ENCODE data around the gene LRFN4. TPM values are rescaled to one million over a fixed set of nuclear protein-coding genes. Genes with fewer than 3 reads are reported as not detected.
A peak's percentile ranks its signal among the peaks of the same experiment; 100 is the strongest.

LRFN4 gene
- total RNA-seq, 6 donors from 2014 or later, result 11.4 to 29.0 (median 21.8) TPM

DNA sequence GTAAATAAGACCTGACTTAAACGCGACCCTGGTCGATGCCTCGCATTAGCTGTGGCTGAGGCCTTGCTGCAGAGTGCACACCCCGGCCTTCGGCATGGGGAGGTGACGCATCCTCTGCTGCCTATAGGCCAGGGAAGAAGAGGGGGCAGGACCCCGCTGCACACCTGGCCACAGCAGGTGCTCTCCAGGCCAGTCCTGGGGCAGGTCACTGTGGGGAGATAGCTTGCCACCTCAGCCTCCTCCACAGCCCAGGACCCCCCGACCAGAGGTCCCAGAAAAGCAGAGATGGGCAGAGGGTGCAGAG, 12.7 kb downstream of the LRFN4 start:
- ATAC-seq (ENCODE audit: low FRiP score in 2 of 2), result no peak
- H3K9me3 ChIP-seq, result no peaks in the 10 kb centered on the region
- TF ChIP-seq EP300 (IDR thresholded peaks at IDR 0.05) (no peak), POLR2AphosphoS5 (IDR thresholded peaks at IDR 0.05) (no peak), CTCF (IDR thresholded peaks at IDR 0.05) (no peak), POLR2A (IDR thresholded peaks at IDR 0.05) (no peak)
- DNase-seq, result peak in 1 of 2 donors; percentile 56
- peaks cover 0 to 3% (median 0%) of the 10 kb centered on the region in 4 donors for H3K4me1 ChIP-seq
- 95 to 100% methylated on average over 8 to 9 of the region's 9 CpGs for WGBS, 2 donors
- H3K36me3 ChIP-seq, result peaks cover 0 to 3% (median 0%) of the 10 kb centered on the region in 4 donors
- H3K27me3 ChIP-seq, result no peaks in the 10 kb centered on the region
- no peak overlapping the region for H3K27ac ChIP-seq
- H3K4me3 ChIP-seq, result no peak overlapping the region

DNA sequence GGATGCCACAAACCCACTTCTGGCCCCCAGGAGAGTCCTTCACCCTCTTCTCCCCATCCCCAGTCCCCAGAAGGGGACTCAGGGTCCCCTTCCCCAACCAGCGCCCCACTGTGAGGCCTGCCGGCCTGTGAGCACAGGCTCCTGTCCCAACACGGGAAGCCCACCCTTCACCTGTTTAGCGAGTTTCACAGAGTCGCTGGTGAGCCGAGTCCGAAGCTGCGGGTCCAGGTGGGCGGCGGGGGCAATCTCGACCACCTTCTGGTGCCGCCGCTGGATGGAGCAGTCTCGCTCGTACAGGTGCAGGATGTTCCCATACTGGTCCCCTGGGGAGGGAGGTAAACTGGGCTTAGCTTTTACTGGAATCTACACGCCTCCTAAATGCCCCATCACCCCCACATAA, 13.3 kb downstream of the LRFN4 start:
- 97% methylated on average over 12 to 16 of the region's 16 CpGs for WGBS, 2 donors
- no peak for ATAC-seq (ENCODE audit: low FRiP score in 2 of 2)
- Histone ChIP-seq H3K4me3 (no peak overlapping the region), H3K9me3 (no peaks in the 10 kb centered on the region), H3K36me3 (peaks cover 0 to 3% (median 0%) of the 10 kb centered on the region in 4 donors), H3K27ac (no peak overlapping the region), H3K27me3 (no peaks in the 10 kb centered on the region), H3K4me1 (peaks cover 0 to 3% (median 0%) of the 10 kb centered on the region in 4 donors)
- peak in 1 of 2 donors; percentile 76 for DNase-seq
- no peak for TF ChIP-seq POLR2A (IDR thresholded peaks at IDR 0.05)
- no peak for TF ChIP-seq POLR2AphosphoS5 (IDR thresholded peaks at IDR 0.05)
- TF ChIP-seq EP300 (IDR thresholded peaks at IDR 0.05), result no peak
- no peak for TF ChIP-seq CTCF (IDR thresholded peaks at IDR 0.05)

- DNase-seq, result peak in 1 of 2 donors; percentile 60
- no peaks in the 10 kb centered on the region for H3K27me3 ChIP-seq
- H3K9me3 ChIP-seq, result no peaks in the 10 kb centered on the region
- peaks cover 0 to 3% (median 0%) of the 10 kb centered on the region in 4 donors for H3K4me1 ChIP-seq
- TF ChIP-seq EP300 (IDR thresholded peaks at IDR 0.05) (no peak), CTCF (IDR thresholded peaks at IDR 0.05) (no peak), POLR2A (IDR thresholded peaks at IDR 0.05) (no peak), POLR2AphosphoS5 (IDR thresholded peaks at IDR 0.05) (no peak)
- peaks cover 0 to 3% (median 0%) of the 10 kb centered on the region in 4 donors for H3K36me3 ChIP-seq
- no peak overlapping the region for H3K4me3 ChIP-seq
- no peak overlapping the region for H3K27ac ChIP-seq
- no peak for ATAC-seq (ENCODE audit: low FRiP score in 2 of 2)
- WGBS, 2 donors, result 95 to 96% methylated on average over 30 to 39 of the region's 39 CpGs
These were observed 14.0 kb downstream of the LRFN4 start for GRCh38 chr11:66870616-66871520.

- no peak overlapping the region for H3K4me3 ChIP-seq
- no peak for TF ChIP-seq EP300 (IDR thresholded peaks at IDR 0.05)
- TF ChIP-seq CTCF (IDR thresholded peaks at IDR 0.05), result no peak
- no peak for TF ChIP-seq POLR2AphosphoS5 (IDR thresholded peaks at IDR 0.05)
- no peak for TF ChIP-seq POLR2A (IDR thresholded peaks at IDR 0.05)
- H3K4me1 ChIP-seq, result peaks cover 0 to 3% (median 0%) of the 10 kb centered on the region in 4 donors
- WGBS, 2 donors, result 95 to 96% methylated on average over 18 of the region's 18 CpGs
- no peak overlapping the region for H3K27ac ChIP-seq
- no peaks in the 10 kb centered on the region for H3K27me3 ChIP-seq
- ATAC-seq (ENCODE audit: low FRiP score in 2 of 2) (no peak), DNase-seq (peak in 1 of 2 donors; percentile 56)
- H3K36me3 ChIP-seq, result peaks cover 0 to 3% (median 0%) of the 10 kb centered on the region in 4 donors
- H3K9me3 ChIP-seq, result no peaks in the 10 kb centered on the region
These were observed 14.6 kb downstream of the LRFN4 start for GRCh38 chr11:66871521-66871901.

Measured in upper lobe of left lung (tissue), 6 donors.